GM12864 (cell line): ENCODE measurements around the gene ASB15.

ENCODE experiments used
- DNase-seq: peaks from one replicate; pipeline ENCODE4 v3.0.0-alpha.2; 2011; ENCODE audit warnings: low read depth
- H3K4me3 ChIP-seq: 2 replicates; pipeline ENCODE4 v1.5.1; 2011; ENCODE audit warnings: mild to moderate bottlenecking, low read depth, low read length, control low read depth
- CTCF ChIP-seq: IDR thresholded peaks from 2 replicates; pipeline ENCODE4 v1.5.1; 2011; ENCODE audit warnings: low read depth, mild to moderate bottlenecking, moderate library complexity, low read length, control low read depth, inconsistent platforms; ENCODE audit errors: missing control alignments

The ASB15 gene

GRCh38 chr7:123608991-123609882 lies 7.6 kb downstream of the ASB15 start:
- no peak for DNase-seq
- TF ChIP-seq CTCF = no peak
- no peak overlapping the region for H3K4me3 ChIP-seq

- no peak for DNase-seq
- no peak for TF ChIP-seq CTCF
Measured at GRCh38 chr7:123609883-123610239, 8.2 kb downstream of the ASB15 start.

DNA sequence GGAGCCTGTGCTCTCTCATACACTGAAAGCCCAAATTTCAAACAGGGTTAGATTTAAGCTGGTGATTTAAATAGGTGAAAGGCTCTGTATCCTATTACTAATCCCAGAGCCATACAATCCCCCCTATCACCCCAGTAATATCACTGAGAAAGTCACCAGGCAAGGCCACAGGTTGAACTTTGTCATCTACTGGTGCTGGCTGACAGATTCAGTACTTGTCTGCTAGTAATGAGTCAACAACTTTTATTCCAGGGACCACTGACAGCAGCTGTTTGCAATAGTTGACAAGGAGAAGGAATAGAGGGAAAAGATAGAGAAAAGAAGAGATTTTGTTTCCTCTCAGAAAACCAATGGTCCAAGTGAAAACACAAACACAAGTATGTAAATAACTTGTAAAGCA lies 10.4 kb downstream of the ASB15 start:
- TF ChIP-seq CTCF = no peak
- H3K4me3 ChIP-seq = no peak overlapping the region
- no peak for DNase-seq

More at GRCh38 chr7:123609883-123610239, 8.2 kb downstream of the ASB15 start:
- H3K4me3 ChIP-seq = no peak overlapping the region

GRCh38 chr7:123615344-123615743 lies 13.7 kb downstream of the ASB15 start:
- no peak overlapping the region for H3K4me3 ChIP-seq
- TF ChIP-seq CTCF = no peak
- no peak for DNase-seq

GRCh38 chr7:123616223-123616622 lies 14.6 kb downstream of the ASB15 start:
- TF ChIP-seq CTCF = no peak
- no peak for DNase-seq
- H3K4me3 ChIP-seq = no peak overlapping the region

- TF ChIP-seq CTCF = no peak
- no peak overlapping the region for H3K4me3 ChIP-seq
- DNase-seq = no peak
Measured at GRCh38 chr7:123621707-123622106, 20.1 kb downstream of the ASB15 start.

DNA sequence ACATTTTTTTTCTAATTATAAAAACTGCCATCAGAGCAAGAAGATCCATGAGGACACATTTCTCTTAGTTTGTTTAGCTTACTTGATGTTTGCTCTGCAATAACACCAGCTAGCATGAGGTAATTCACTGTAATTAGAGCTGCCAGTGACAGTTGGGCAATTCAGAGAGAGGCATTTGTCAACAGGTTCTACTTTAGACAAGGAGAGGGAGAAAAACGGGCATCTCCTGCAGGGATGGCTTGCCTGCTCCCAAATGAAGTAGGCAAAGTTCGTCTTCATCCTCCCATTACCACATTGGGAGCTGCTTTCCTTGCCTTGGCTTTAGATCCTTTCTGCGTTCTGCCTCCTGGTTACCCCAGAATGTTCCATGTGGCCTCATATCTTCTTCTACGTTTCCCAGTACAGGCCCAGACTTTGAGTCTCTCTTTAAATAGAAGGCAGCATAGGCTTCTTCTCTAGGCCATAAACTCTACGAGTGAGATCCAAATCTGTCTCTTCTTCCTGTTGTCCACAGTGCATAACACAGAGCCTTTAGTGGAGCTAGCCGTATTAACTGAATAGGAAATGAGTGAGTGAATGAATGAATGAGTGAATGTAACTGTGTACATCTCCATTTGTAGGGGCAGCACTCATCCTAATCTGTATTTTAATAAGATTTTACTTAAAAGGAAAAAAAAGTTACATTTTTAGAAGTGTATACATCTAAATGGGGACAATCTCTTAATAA lies 21.2 kb downstream of the ASB15 start:
- TF ChIP-seq CTCF = no peak
- DNase-seq = no peak
- no peak overlapping the region for H3K4me3 ChIP-seq
